Heart left ventricle (tissue), 13 donors: Measurements from ENCODE around the gene PTPRD.

Experiments
- POLR2A ChIP-seq, 2 donors: fragments of 450-650 bp; IDR thresholded peaks; one replicate each; pipeline ENCODE4 v1.6.1; 2017; ENCODE audit warnings: antibody characterized with exemption in 2 of 2, mild to moderate bottlenecking in 2 of 2, moderate library complexity in 2 of 2
- TF ChIP-seq, protein P1 (sequence below), 12 donors: fragments of 200-600 bp; sonication (generic) in 4 of 12; IDR thresholded peaks; one replicate each; pipeline versions ENCODE4 v1.5.0 to v1.8.0; 2018 to 2022; ENCODE audit warnings: antibody characterized with exemption in 12 of 12, mild to moderate bottlenecking in 5 of 12
- donor health status: ischemic (EF 13 %, LVEDD 7.1; RV severe dilation, severe dysfunction).
- donor health status: DM: no; HTN: yes; CAD: no.
- donor health status: DM: no; HTN: no; CAD: no.
- donor health status: ischemic (EF 25% LVEDD 6.9; RV normal size, moderate dysfunction).
- donor health status: ischemic (EF 25% LVEDD 5.7; RV mildly dilated, moderate dysfunction).
- donor health status: ischemic (EF 35%, LVEDD 5.7; RV mildly dilated, moderate dysfunction).
- donor health status: nonischemic (EF 11% LVEDD 7.7; RV severe dilation, severe dysfunction).
- donor health status: DM: yes; HTN: yes; CAD: no.
- donor health status: PGD.
- donor health status: ischemic (EF 29% LVEDD 5.4; RV normal size, mild dysfunction).
- donor health status: nonischemic (EF 23%, LVEDD 6.1; RV moderate dilation, normal function).

DNA sequence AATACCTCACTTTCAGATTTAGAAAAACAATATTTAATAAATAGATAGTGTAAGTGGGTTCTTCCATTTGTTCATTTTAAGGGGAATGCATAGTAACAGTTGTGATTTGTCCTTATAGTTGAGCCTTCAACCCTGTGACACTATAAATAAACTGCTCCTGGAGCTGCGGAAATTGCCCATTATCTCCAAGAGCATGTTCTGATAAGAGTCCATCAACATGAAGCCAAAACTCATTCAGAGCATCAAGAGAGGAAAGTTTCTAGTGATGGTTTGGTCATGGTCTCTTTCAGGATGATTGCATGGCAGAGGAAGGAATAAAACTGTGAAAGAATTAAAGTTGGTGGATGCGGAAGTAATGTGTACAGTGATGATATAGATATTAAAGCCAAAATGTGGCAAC is 2041.2 kb downstream of the PTPRD start:
- TF ChIP-seq, protein P1, sequence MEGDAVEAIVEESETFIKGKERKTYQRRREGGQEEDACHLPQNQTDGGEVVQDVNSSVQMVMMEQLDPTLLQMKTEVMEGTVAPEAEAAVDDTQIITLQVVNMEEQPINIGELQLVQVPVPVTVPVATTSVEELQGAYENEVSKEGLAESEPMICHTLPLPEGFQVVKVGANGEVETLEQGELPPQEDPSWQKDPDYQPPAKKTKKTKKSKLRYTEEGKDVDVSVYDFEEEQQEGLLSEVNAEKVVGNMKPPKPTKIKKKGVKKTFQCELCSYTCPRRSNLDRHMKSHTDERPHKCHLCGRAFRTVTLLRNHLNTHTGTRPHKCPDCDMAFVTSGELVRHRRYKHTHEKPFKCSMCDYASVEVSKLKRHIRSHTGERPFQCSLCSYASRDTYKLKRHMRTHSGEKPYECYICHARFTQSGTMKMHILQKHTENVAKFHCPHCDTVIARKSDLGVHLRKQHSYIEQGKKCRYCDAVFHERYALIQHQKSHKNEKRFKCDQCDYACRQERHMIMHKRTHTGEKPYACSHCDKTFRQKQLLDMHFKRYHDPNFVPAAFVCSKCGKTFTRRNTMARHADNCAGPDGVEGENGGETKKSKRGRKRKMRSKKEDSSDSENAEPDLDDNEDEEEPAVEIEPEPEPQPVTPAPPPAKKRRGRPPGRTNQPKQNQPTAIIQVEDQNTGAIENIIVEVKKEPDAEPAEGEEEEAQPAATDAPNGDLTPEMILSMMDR (IDR thresholded peaks at IDR 0.05) = no peak
- TF ChIP-seq POLR2A (IDR thresholded peaks at IDR 0.05) = no peak
